GM18517 (cell line): Measurements from ENCODE around the gene GPR139.

Experiments
- ATAC-seq: cut with Tn5 transposase; IDR thresholded peaks from one replicate; pipeline ENCODE4 v1.9.1; 2021; ENCODE audit warnings: mild to moderate bottlenecking, moderate library complexity; ENCODE audit not compliant: unreplicated experiment

Gene GPR139

GRCh38 chr16:20073203-20074098 is at the start of gene GPR139:
Gene GPR139 (minus strand): TSS chr16:20073890. CDS start chr16:20073616, 274 bp downstream.
- no peak for ATAC-seq

GRCh38 chr16:20122011-20122410 is 48.3 kb upstream of the GPR139 start:
- no peak for ATAC-seq

GRCh38 chr16:20114356-20114755 is 40.7 kb upstream of the GPR139 start:
- ATAC-seq: no peak

GRCh38 chr16:20111143-20111542 is 37.5 kb upstream of the GPR139 start:
- no peak for ATAC-seq

- no peak for ATAC-seq
Measured at GRCh38 chr16:20107083-20107482, 33.4 kb upstream of the GPR139 start.

- no peak for ATAC-seq
Measured at GRCh38 chr16:20104563-20105183, 31.0 kb upstream of the GPR139 start.

- no peak for ATAC-seq
Measured at GRCh38 chr16:20102521-20102920, 28.8 kb upstream of the GPR139 start.

GRCh38 chr16:20102021-20102420 is 28.3 kb upstream of the GPR139 start:
- ATAC-seq: no peak

GRCh38 chr16:20099375-20099774 is 25.7 kb upstream of the GPR139 start:
- ATAC-seq: no peak

GRCh38 chr16:20094157-20094556 is 20.5 kb upstream of the GPR139 start:
- ATAC-seq: no peak

- ATAC-seq: no peak
Measured at GRCh38 chr16:20089246-20089965, 15.7 kb upstream of the GPR139 start.

- ATAC-seq: no peak
Measured at GRCh38 chr16:20084624-20085226, 11.0 kb upstream of the GPR139 start.

- ATAC-seq: no peak
Measured at GRCh38 chr16:20079106-20079505, 5.4 kb upstream of the GPR139 start.

- no peak for ATAC-seq
Measured at GRCh38 chr16:20075243-20075642, 1.6 kb upstream of the GPR139 start.

GRCh38 chr16:20074099-20074991 is 655 bp upstream of the GPR139 start:
- ATAC-seq: no peak

GRCh38 chr16:20072874-20073202 is 852 bp downstream of the GPR139 start:
- ATAC-seq: no peak

GRCh38 chr16:20072146-20072873 is 1.4 kb downstream of the GPR139 start:
- no peak for ATAC-seq

GRCh38 chr16:20064931-20065330 is 8.8 kb downstream of the GPR139 start:
- ATAC-seq: no peak

- no peak for ATAC-seq
Measured at GRCh38 chr16:20064520-20064919, 9.2 kb downstream of the GPR139 start.

GRCh38 chr16:20061132-20061531 is 12.6 kb downstream of the GPR139 start:
- no peak for ATAC-seq
